Measurements from ENCODE around the gene CHSY3. TPM values are rescaled to one million over a fixed set of nuclear protein-coding genes. Genes with fewer than 3 reads are reported as not detected.

Gene CHSY3
- total RNA-seq, 1 donor from 2014 or later, result 3.9 TPM

- no peaks in the 10 kb centered on the region for H3K36me3 ChIP-seq
- no peak for DNase-seq (ENCODE audit: extremely low spot score in 2 of 2)
- H3K27ac ChIP-seq, result no peak overlapping the region
- no peak overlapping the region for H3K4me3 ChIP-seq
- H3K27me3 ChIP-seq, result no peaks in the 10 kb centered on the region
- no peaks in the 10 kb centered on the region for H3K9me3 ChIP-seq
- intact Hi-C loops (cut with DNase I), result no loop called here
- TF ChIP-seq POLR2A (IDR thresholded peaks at IDR 0.05) (no peak), POLR2AphosphoS5 (IDR thresholded peaks at IDR 0.05; ENCODE audit: insufficient read depth in 1 of 2, low read depth in 1 of 2) (no peak)
- TF ChIP-seq, protein P1, sequence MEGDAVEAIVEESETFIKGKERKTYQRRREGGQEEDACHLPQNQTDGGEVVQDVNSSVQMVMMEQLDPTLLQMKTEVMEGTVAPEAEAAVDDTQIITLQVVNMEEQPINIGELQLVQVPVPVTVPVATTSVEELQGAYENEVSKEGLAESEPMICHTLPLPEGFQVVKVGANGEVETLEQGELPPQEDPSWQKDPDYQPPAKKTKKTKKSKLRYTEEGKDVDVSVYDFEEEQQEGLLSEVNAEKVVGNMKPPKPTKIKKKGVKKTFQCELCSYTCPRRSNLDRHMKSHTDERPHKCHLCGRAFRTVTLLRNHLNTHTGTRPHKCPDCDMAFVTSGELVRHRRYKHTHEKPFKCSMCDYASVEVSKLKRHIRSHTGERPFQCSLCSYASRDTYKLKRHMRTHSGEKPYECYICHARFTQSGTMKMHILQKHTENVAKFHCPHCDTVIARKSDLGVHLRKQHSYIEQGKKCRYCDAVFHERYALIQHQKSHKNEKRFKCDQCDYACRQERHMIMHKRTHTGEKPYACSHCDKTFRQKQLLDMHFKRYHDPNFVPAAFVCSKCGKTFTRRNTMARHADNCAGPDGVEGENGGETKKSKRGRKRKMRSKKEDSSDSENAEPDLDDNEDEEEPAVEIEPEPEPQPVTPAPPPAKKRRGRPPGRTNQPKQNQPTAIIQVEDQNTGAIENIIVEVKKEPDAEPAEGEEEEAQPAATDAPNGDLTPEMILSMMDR (IDR thresholded peaks at IDR 0.05), result no peak
- H3K4me1 ChIP-seq, result no peaks in the 10 kb centered on the region
These were observed 212.7 kb downstream of the CHSY3 start for GRCh38 chr5:130116972-130117371.

DNA sequence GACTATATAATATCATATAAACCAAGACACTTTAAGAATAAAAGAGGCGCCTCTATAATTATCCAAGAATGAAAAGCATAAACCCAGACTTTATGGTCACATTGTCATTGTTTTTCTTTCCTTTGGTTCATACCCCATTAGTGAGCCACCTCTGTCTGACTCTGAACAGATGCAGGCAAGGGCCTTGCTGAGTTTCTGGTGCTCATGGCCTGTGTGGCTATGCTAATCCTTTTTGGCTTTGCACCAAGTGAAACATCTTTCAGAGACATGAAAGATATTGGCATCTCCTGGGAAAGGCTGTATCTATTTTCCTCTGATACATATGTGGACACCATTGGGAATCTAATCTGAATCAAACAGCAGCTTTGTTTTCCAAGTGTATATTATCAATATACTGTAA, 222.5 kb downstream of the CHSY3 start:
- H3K27me3 ChIP-seq, result no peaks in the 10 kb centered on the region
- intact Hi-C loops (cut with DNase I), result no loop called here
- no peak for TF ChIP-seq POLR2A (IDR thresholded peaks at IDR 0.05)
- TF ChIP-seq, protein P1 (IDR thresholded peaks at IDR 0.05), result no peak
- no peak for TF ChIP-seq POLR2AphosphoS5 (IDR thresholded peaks at IDR 0.05; ENCODE audit: insufficient read depth in 1 of 2, low read depth in 1 of 2)
- no peak overlapping the region for H3K4me3 ChIP-seq
- no peaks in the 10 kb centered on the region for H3K4me1 ChIP-seq
- no peak for DNase-seq (ENCODE audit: extremely low spot score in 2 of 2)
- no peaks in the 10 kb centered on the region for H3K9me3 ChIP-seq
- H3K27ac ChIP-seq, result no peak overlapping the region
- H3K36me3 ChIP-seq, result no peaks in the 10 kb centered on the region

DNA sequence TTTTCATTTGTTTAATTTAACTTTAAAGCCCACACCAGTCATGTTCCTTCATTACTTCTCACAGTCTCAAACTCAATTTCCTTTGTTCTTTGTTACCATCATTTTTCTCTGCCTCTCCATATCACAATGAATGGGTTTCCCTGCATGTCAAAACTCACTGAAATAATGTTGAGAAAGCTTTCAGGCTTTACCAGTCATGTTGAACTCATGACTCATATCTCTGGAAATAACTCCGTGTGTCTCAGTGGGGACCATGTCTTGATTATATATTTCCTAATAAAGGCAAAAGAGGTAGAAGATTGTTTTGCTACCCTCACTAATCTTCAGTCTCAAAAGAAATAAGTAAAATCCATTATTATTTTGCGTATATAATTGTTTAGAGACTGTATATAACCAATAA, 231.2 kb downstream of the CHSY3 start:
- peak overlapping the region; percentile 14 for H3K27ac ChIP-seq
- DNase-seq (ENCODE audit: extremely low spot score in 2 of 2), result no peak
- intact Hi-C loops (cut with DNase I), result no loop called here
- no peaks in the 10 kb centered on the region for H3K9me3 ChIP-seq
- H3K36me3 ChIP-seq, result no peaks in the 10 kb centered on the region
- no peak for TF ChIP-seq POLR2A (IDR thresholded peaks at IDR 0.05)
- TF ChIP-seq, protein P1 (IDR thresholded peaks at IDR 0.05), result no peak
- TF ChIP-seq POLR2AphosphoS5 (IDR thresholded peaks at IDR 0.05; ENCODE audit: insufficient read depth in 1 of 2, low read depth in 1 of 2), result no peak
- no peaks in the 10 kb centered on the region for H3K27me3 ChIP-seq
- H3K4me3 ChIP-seq, result no peak overlapping the region
- H3K4me1 ChIP-seq, result peaks cover 4% of the 10 kb centered on the region

- no peak for TF ChIP-seq POLR2AphosphoS5 (IDR thresholded peaks at IDR 0.05; ENCODE audit: insufficient read depth in 1 of 2, low read depth in 1 of 2)
- TF ChIP-seq, protein P1 (IDR thresholded peaks at IDR 0.05), result no peak
- TF ChIP-seq POLR2A (IDR thresholded peaks at IDR 0.05), result no peak
- H3K36me3 ChIP-seq, result no peaks in the 10 kb centered on the region
- no peak overlapping the region for H3K4me3 ChIP-seq
- H3K9me3 ChIP-seq, result no peaks in the 10 kb centered on the region
- intact Hi-C loops (cut with DNase I), result no loop called here
- peak overlapping the region; percentile 14 for H3K27ac ChIP-seq
- no peak for DNase-seq (ENCODE audit: extremely low spot score in 2 of 2)
- H3K4me1 ChIP-seq, result peaks cover 4% of the 10 kb centered on the region
- no peaks in the 10 kb centered on the region for H3K27me3 ChIP-seq
These were observed 232.0 kb downstream of the CHSY3 start for GRCh38 chr5:130136300-130136699.

DNA sequence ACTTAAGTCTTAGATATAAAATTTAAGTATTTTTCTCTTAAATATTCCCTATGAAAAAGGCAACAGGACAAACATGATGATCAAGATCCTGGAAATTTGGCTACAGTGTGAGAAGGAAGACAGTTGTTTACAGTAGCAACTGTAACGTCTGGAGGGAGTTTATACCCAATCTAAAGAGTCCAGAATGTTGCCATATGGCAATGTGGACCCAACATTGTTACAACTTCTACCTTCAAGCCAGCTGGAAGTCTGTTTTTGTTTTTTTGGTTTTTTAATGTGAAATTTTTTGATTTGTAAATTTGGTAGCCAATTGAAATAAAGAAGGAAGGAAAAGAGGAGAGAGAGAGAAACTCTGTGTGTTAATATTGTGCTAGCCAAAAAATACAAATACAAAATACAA, 233.4 kb downstream of the CHSY3 start:
- Histone ChIP-seq H3K9me3 (no peaks in the 10 kb centered on the region), H3K4me3 (no peak overlapping the region), H3K4me1 (peaks cover 4% of the 10 kb centered on the region), H3K27me3 (no peaks in the 10 kb centered on the region), H3K27ac (no peak overlapping the region), H3K36me3 (no peaks in the 10 kb centered on the region)
- no peak for DNase-seq (ENCODE audit: extremely low spot score in 2 of 2)
- TF ChIP-seq POLR2AphosphoS5 (IDR thresholded peaks at IDR 0.05; ENCODE audit: insufficient read depth in 1 of 2, low read depth in 1 of 2) (no peak), POLR2A (IDR thresholded peaks at IDR 0.05) (no peak)
- TF ChIP-seq, protein P1 (IDR thresholded peaks at IDR 0.05), result no peak
- intact Hi-C loops (cut with DNase I), result no loop called here
